ENCODE results near the gene NOL3.

NOL3 gene

GRCh38 chr16:67155295-67156142, 14.8 kb upstream of the NOL3 start:
- peak; percentile 66 for DNase-seq

- no peak for DNase-seq
These were observed 14.0 kb upstream of the NOL3 start for GRCh38 chr16:67156143-67156844.

DNA sequence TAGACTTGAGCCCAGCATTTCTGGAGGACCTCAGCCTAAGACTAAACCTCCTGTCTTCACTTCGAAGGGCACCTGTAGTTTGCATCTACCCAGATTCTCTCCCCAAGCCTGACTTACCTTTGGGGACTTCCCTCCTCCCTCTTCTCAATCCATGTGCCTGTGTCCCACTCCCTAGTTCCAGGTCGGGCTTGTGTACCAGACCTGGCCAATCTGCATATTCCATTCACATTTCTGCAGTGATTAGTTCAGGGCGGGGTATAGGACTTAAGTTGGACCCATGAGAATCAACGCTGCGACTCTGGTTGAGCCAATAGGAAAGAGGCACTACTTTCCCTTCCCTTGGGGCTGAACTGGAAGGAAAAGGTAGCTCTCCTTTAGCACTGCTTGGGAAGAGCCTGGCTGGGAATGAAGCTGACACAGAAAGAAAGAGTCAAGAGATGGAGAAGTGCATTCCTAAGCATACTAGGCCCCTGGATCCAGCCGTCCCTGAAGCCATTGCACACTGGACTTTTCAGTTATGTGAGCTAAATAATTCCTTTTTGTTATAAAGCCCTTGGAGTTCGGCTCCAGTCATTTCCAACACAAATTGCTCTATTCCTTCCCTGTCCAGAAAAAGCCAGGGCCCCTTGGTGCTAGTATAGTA, 13.1 kb upstream of the NOL3 start:
- DNase-seq, result no peak

- no peak for DNase-seq
These were observed 12.3 kb upstream of the NOL3 start for GRCh38 chr16:67157892-67158635.

- DNase-seq, result no peak
These were observed 11.4 kb upstream of the NOL3 start for GRCh38 chr16:67158637-67159600.

GRCh38 chr16:67161595-67162058, 8.7 kb upstream of the NOL3 start:
- DNase-seq, result no peak

- DNase-seq, result no peak
These were observed 7.7 kb upstream of the NOL3 start for GRCh38 chr16:67162506-67163163.

DNA sequence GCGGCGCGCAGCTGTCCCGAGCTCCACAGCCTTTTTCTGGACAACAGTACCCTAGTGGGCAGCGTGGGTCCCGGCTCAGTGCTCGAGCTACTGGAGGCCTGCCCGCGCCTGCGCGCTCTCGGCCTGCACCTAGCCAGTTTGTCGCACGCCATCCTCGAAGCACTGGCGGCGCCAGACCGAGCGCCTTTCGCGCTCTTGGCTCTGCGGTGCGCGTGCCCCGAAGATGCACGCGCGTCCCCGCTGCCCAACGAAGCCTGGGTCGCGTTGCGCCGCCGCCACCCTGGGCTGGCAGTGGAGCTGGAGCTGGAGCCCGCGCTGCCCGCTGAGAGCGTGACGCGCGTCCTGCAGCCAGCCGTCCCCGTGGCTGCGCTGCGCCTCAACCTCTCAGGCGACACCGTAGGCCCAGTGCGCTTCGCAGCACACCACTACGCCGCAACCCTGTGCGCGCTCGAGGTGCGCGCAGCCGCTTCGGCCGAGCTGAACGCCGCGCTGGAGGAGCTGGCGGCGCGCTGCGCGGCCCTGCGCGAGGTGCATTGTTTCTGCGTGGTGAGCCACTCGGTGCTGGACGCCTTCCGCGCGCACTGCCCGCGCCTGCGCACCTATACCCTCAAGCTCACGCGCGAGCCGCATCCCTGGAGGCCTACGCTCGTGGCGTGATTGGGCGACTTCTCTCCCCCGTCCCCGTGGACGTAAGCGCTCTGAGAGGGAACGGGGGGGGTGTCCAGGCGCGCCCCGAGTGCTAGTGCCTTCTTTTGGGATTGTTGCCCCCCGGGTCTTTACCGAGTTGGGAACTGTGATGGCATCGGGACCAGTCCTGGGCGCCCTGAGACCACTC, 7.0 kb upstream of the NOL3 start:
- peak; percentile 31 for DNase-seq

DNA sequence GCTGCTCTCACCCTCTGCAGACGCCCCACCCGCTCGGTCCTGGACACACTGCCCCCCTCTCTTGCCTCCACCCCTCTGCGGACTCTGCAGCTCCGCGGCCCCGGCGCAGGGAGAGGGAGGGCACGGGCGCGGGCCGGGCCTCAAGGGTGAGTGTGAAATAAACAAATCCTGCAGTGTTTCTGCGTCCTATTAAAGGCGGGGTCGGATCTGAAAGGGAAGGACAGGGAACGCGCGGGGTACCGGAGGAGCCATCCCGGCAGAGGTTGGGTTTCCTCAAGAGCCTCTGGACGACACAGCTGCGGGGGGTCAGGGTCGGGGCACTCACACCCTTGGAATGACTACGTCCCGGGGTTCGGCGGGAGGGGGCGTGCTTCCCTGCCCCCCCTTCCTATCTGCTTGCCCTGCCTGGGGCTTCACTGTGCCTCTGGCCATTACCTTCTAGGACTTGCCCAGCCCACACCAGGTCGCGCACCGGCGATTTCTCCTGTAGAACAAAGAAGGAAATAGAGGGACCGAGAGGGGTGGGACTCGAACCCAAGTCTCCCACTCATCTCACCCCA, 6.3 kb upstream of the NOL3 start:
- DNase-seq, result no peak

DNA sequence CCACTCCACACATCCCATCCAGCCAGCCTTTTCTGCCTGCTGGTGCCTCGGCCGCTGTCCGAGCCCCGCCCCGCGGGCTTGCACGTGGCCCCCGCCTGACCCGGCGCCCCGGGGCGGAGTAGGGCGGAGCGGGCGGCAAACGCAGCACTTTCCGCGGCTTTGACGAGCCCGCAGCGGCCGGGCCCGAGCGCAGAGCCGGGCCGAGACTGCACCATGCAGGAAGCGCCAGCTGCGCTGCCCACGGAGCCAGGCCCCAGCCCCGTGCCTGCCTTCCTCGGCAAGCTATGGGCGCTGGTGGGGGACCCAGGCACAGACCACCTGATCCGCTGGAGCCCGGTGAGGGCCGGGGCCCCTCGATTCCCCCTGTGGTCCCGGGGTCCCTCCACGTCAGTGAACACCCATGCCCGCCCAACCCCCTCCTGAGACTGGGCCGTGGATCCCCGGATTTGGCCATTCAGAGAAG, 5.7 kb upstream of the NOL3 start, which contains the start of gene HSF4:
Gene HSF4 (plus strand): TSS at position 147 of the 463 bp plus-strand sequence. CDS start 67 bp downstream, at position 214.
- no peak for DNase-seq

DNA sequence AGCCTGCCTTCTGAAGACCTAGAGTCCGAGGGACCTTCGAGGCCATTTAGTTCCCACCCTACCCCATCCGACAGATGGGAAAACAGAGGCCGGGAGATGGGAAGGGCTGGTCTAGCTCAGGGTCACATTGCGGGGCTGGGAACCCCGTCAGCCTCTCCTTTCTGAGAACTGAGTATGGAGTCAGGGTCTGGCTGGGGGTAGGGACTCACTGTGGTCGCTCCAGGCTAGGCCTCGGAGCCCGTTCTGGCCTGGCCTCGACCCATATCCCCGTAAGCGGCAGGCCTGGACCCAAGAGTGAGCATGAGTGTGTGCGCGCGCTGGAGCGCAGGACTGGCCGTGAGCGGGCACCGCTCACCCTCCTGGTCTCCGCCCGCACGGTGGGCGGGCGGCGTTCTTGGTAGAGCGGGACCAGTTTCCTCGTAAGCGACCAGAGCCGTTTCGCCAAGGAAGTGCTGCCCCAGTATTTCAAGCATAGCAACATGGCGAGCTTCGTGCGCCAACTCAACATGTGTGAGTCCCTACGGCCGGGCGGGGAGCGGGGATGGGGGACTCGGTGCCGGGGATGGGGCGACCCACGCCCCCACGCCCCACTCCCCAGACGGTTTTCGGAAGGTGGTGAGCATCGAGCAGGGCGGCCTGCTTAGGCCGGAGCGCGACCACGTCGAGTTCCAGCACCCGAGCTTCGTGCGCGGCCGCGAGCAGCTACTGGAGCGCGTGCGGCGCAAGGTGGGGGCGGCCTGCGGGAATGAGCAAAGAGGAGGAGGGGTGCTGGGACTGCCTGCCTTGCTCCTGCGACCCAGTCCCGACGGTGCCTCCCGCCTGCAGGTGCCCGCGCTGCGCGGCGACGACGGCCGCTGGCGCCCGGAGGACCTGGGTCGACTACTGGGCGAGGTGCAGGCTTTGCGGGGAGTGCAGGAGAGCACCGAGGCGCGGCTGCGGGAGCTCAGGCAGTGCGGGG, 4.9 kb upstream of the NOL3 start:
- DNase-seq, result no peak

DNA sequence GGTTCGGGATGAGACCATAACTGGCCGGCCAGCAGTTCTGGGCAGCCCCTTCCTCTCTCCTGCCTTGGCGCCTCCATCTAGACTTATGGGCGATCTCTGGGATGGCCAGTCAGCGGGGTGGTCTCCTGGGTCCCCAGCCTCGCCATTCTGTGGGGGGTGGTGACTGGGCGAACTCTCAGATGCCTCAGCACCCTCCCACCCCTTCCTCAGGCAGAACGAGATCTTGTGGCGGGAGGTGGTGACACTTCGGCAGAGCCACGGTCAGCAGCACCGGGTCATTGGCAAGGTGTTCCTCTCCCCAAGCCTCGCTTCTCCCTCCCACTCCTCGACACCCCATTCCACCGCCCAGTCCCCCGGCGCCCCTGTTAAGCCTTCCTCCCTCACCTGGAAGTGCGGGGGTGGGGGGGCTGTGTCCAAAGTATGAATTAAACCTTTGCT, 4.2 kb upstream of the NOL3 start:
- DNase-seq, result no peak

GRCh38 chr16:67166598-67167168, 3.7 kb upstream of the NOL3 start:
- DNase-seq, result no peak

- no peak for DNase-seq
These were observed 2.8 kb upstream of the NOL3 start for GRCh38 chr16:67167588-67167987.

DNA sequence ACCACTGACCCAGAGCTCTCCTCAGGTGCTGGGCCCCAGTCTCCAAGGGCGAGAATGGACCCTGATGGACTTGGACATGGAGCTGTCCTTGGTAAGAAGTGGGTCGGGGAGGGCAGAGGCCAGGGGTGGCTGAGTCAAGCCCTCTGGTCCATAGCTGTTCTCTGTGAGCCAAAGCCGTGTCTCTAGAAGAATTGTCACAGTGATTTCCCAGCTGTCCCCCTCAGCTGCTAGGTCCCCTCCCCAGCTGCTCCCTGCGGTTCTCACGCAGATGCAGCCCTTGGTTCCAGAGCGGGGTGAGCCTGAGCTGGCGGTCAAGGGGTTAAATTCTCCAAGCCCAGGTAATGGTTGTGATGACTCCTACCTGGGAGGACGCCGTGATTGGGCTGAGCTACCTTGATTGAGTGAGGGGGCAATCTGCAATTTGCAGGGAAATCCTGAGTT, 1.3 kb upstream of the NOL3 start:
- DNase-seq, result no peak

- peak; percentile 49 for DNase-seq
These were observed 633 bp upstream of the NOL3 start for GRCh38 chr16:67169642-67170167.

GRCh38 chr16:67170949-67171649, 761 bp downstream of the NOL3 start:
- DNase-seq, result peak; percentile 36

Data from fibroblast of skin of right biceps (primary cell).